Endodermal cell (in vitro differentiated cells): Measurements from ENCODE around the gene SRSF4. TPM values are rescaled to one million over a fixed set of nuclear protein-coding genes. Genes with fewer than 3 reads are reported as not detected.

Source experiments
- DNase-seq: peaks from one replicate; pipeline ENCODE4 v3.0.0-alpha.2; 2017
- H3K27ac ChIP-seq: 2 replicates; pipeline ENCODE4 v1.5.1; 2013; ENCODE audit warnings: mild to moderate bottlenecking, low read depth, low read length, moderate library complexity
- H3K27me3 ChIP-seq: 2 replicates; pipeline ENCODE4 v1.6.1; 2013; ENCODE audit warnings: mild to moderate bottlenecking, low read length, moderate library complexity; ENCODE audit not compliant: insufficient read depth, control insufficient read depth, poor library complexity, severe bottlenecking
- H3K36me3 ChIP-seq: 2 replicates; pipeline ENCODE4 v1.7.0; 2013; ENCODE audit warnings: mild to moderate bottlenecking, low read length, moderate library complexity; ENCODE audit not compliant: control insufficient read depth, insufficient read depth
- H3K4me1 ChIP-seq: one replicate; pipeline ENCODE4 v1.7.0; 2013; ENCODE audit warnings: low read length; ENCODE audit not compliant: control insufficient read depth, insufficient read depth
- H3K4me3 ChIP-seq: 2 replicates; pipeline ENCODE4 v1.5.1; 2013; ENCODE audit warnings: mild to moderate bottlenecking, low read length, moderate library complexity
- H3K9ac ChIP-seq: 2 replicates; pipeline ENCODE4 v1.6.1; 2013; ENCODE audit warnings: mild to moderate bottlenecking, low read length, moderate library complexity; ENCODE audit not compliant: poor library complexity, severe bottlenecking; ENCODE audit errors: extremely low read depth
- H3K9me3 ChIP-seq: 2 replicates; pipeline ENCODE4 v1.6.1; 2013; ENCODE audit warnings: mild to moderate bottlenecking, low read length, moderate library complexity; ENCODE audit not compliant: control insufficient read depth
- H3K27ac Mint-ChIP-seq: 2 replicates; pipeline ENCODE4 v1.8.0; 2020; ENCODE audit warnings: mixed read lengths
- H3K27me3 Mint-ChIP-seq: 2 replicates; pipeline ENCODE4 v1.8.0; 2021; ENCODE audit warnings: mild to moderate bottlenecking, mixed read lengths; ENCODE audit not compliant: insufficient read depth
- H3K36me3 Mint-ChIP-seq: 2 replicates; pipeline ENCODE4 v1.8.0; 2020; ENCODE audit warnings: low read depth, mixed read lengths
- H3K4me1 Mint-ChIP-seq: 2 replicates; pipeline ENCODE4 v1.8.0; 2020; ENCODE audit warnings: mixed read lengths
- H3K4me3 Mint-ChIP-seq: 2 replicates; pipeline ENCODE4 v1.8.0; 2020; ENCODE audit warnings: mild to moderate bottlenecking, moderate library complexity, mixed read lengths
- H3K9me3 Mint-ChIP-seq: 2 replicates; pipeline ENCODE4 v1.8.0; 2020; ENCODE audit warnings: mild to moderate bottlenecking, mixed read lengths
- WGBS, 2 experiments: methylation state at CpG; one replicate each; pipeline versions ENCODE4 v1.1.5 to v1.1.7; 2013; ENCODE audit warnings: missing lambda C conversion rate in 2 of 2, mixed read lengths in 1 of 2; ENCODE audit not compliant: insufficient coverage in 1 of 2, insufficient read length in 1 of 2; 5-methylcytosine and 5-hydroxymethylcytosine counted together
- total RNA-seq, 2 donors: library from RNA; stranded (reverse); fragmentation: NEBNext Ultra II Directional in 1 of 2; extraction: Animal tissue kit (Norgen Biotek cat#: 25700) in 1 of 2; gene quantifications; 2 replicates in 1 of 2; 3 replicates in 1 of 2; pipeline ENCODE4 v1.2.1, GENCODE V29; 2021
- TF ChIP-seq, protein P1 (sequence below): fragments of 200-600 bp; sonication (generic); conservative IDR thresholded peaks from 2 replicates; pipeline ENCODE4 v1.5.0; 2021; ENCODE audit warnings: antibody characterized with exemption, mild to moderate bottlenecking

Gene SRSF4
- total RNA-seq, 2 donors from 2014 or later = 89.1 to 107 TPM

- peaks cover 4% of the 10 kb centered on the region for H3K4me1 ChIP-seq
- DNase-seq = no peak
- H3K36me3 ChIP-seq = peaks cover 37% of the 10 kb centered on the region
- H3K27me3 Mint-ChIP-seq = no peaks in the 10 kb centered on the region
- TF ChIP-seq, protein P1, sequence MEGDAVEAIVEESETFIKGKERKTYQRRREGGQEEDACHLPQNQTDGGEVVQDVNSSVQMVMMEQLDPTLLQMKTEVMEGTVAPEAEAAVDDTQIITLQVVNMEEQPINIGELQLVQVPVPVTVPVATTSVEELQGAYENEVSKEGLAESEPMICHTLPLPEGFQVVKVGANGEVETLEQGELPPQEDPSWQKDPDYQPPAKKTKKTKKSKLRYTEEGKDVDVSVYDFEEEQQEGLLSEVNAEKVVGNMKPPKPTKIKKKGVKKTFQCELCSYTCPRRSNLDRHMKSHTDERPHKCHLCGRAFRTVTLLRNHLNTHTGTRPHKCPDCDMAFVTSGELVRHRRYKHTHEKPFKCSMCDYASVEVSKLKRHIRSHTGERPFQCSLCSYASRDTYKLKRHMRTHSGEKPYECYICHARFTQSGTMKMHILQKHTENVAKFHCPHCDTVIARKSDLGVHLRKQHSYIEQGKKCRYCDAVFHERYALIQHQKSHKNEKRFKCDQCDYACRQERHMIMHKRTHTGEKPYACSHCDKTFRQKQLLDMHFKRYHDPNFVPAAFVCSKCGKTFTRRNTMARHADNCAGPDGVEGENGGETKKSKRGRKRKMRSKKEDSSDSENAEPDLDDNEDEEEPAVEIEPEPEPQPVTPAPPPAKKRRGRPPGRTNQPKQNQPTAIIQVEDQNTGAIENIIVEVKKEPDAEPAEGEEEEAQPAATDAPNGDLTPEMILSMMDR = no peak
- H3K36me3 Mint-ChIP-seq = peaks cover 59% of the 10 kb centered on the region
- no peaks in the 10 kb centered on the region for H3K9me3 ChIP-seq
- no peaks in the 10 kb centered on the region for H3K9me3 Mint-ChIP-seq
- H3K27ac ChIP-seq = no peak overlapping the region
- H3K4me3 ChIP-seq = no peak overlapping the region
- 88 to 100% methylated on average over 4 to 5 of the region's 5 CpGs for WGBS, 2 experiments
- H3K4me3 Mint-ChIP-seq = no peak overlapping the region
- H3K4me1 Mint-ChIP-seq = peaks cover 24% of the 10 kb centered on the region
- no peaks in the 10 kb centered on the region for H3K27me3 ChIP-seq
- H3K9ac ChIP-seq = no peak overlapping the region
- no peak overlapping the region for H3K27ac Mint-ChIP-seq
Observed at GRCh38 chr1:29213055-29213454, 31.4 kb upstream of the SRSF4 start.

- no peaks in the 10 kb centered on the region for H3K9me3 Mint-ChIP-seq
- Histone ChIP-seq H3K9me3 (no peaks in the 10 kb centered on the region), H3K4me1 (peaks cover 4% of the 10 kb centered on the region), H3K27me3 (no peaks in the 10 kb centered on the region), H3K27ac (no peak overlapping the region), H3K9ac (no peak overlapping the region), H3K36me3 (peaks cover 36% of the 10 kb centered on the region), H3K4me3 (no peak overlapping the region)
- WGBS, 2 experiments = 95 to 97% methylated on average over 12 of the region's 12 CpGs
- DNase-seq = no peak
- TF ChIP-seq, protein P1 = no peak
- H3K4me1 Mint-ChIP-seq = peaks cover 21% of the 10 kb centered on the region
- no peaks in the 10 kb centered on the region for H3K27me3 Mint-ChIP-seq
- peaks cover 58% of the 10 kb centered on the region for H3K36me3 Mint-ChIP-seq
- peak overlapping the region; percentile 64 for H3K27ac Mint-ChIP-seq
- H3K4me3 Mint-ChIP-seq = no peak overlapping the region
Observed at GRCh38 chr1:29211086-29212030, 29.7 kb upstream of the SRSF4 start.

- Histone ChIP-seq H3K27ac (no peak overlapping the region), H3K4me3 (no peak overlapping the region), H3K9me3 (no peaks in the 10 kb centered on the region), H3K27me3 (no peaks in the 10 kb centered on the region), H3K36me3 (peaks cover 40% of the 10 kb centered on the region), H3K4me1 (peaks cover 4% of the 10 kb centered on the region), H3K9ac (no peak overlapping the region)
- H3K27me3 Mint-ChIP-seq = no peaks in the 10 kb centered on the region
- WGBS, 2 experiments = 87 to 99% methylated on average over 7 of the region's 7 CpGs
- no peak for DNase-seq
- H3K9me3 Mint-ChIP-seq = no peaks in the 10 kb centered on the region
- peaks cover 16% of the 10 kb centered on the region for H3K4me1 Mint-ChIP-seq
- H3K36me3 Mint-ChIP-seq = peaks cover 59% of the 10 kb centered on the region
- no peak overlapping the region for H3K4me3 Mint-ChIP-seq
- TF ChIP-seq, protein P1 = no peak
- H3K27ac Mint-ChIP-seq = peak overlapping the region; percentile 64
Observed at GRCh38 chr1:29210278-29211085, 28.8 kb upstream of the SRSF4 start.
